Vagina (tissue), 2 donors: ENCODE measurements around the gene HS6ST3.

Experiments
- POLR2A ChIP-seq, 2 donors: fragments of 450-650 bp; IDR thresholded peaks; one replicate each; pipeline ENCODE4 v1.6.1; 2017; ENCODE audit warnings: antibody characterized with exemption in 2 of 2, mild to moderate bottlenecking in 2 of 2, moderate library complexity in 2 of 2
- TF ChIP-seq, protein P1 (sequence below), 3 experiments: fragments of 450-650 bp in 2 of 3; fragments of 200-600 bp in 1 of 3; sonication (generic) in 1 of 3; IDR thresholded peaks; one replicate each; pipeline ENCODE4 v1.5.1; 2017 to 2019; ENCODE audit warnings: antibody characterized with exemption in 3 of 3, mild to moderate bottlenecking in 2 of 3, moderate library complexity in 2 of 3

DNA sequence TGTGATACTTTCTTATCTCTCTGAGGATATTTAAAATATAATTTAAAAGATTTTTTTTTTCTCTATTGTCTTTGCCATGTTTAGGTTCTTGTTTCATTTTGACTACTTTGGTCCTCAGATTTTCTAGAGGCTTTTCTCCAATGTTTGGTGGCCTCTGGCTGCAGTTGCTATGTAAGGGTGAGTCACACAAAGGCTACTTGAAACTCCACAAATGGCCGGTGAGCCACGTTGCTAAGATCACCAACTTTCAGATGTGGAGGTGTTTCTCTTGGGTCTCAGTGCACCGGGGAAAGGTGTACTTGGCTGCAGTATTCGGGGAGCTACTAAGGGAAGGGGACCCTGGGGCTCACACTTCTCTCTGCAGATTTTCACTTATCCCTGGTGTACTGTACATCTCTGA lies 248.1 kb downstream of the HS6ST3 start:
- TF ChIP-seq, protein P1, sequence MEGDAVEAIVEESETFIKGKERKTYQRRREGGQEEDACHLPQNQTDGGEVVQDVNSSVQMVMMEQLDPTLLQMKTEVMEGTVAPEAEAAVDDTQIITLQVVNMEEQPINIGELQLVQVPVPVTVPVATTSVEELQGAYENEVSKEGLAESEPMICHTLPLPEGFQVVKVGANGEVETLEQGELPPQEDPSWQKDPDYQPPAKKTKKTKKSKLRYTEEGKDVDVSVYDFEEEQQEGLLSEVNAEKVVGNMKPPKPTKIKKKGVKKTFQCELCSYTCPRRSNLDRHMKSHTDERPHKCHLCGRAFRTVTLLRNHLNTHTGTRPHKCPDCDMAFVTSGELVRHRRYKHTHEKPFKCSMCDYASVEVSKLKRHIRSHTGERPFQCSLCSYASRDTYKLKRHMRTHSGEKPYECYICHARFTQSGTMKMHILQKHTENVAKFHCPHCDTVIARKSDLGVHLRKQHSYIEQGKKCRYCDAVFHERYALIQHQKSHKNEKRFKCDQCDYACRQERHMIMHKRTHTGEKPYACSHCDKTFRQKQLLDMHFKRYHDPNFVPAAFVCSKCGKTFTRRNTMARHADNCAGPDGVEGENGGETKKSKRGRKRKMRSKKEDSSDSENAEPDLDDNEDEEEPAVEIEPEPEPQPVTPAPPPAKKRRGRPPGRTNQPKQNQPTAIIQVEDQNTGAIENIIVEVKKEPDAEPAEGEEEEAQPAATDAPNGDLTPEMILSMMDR (IDR thresholded peaks at IDR 0.05): no peak
- TF ChIP-seq POLR2A (IDR thresholded peaks at IDR 0.05): no peak
